ENCODE results near the gene CRACR2B.

Gene CRACR2B

GRCh38 chr11:849104-849824 is 21.5 kb downstream of the CRACR2B start:
- Histone ChIP-seq H2AFZ (no peak overlapping the region), H3K79me2 (no peaks in the 10 kb centered on the region), H3K9ac (no peak overlapping the region), H3K36me3 (ENCODE audit: control insufficient read depth, insufficient read depth, low read length) (no peaks in the 10 kb centered on the region), H3K4me3 (ENCODE audit: low read depth, low read length) (no peak overlapping the region), H3K4me2 (ENCODE audit: low read length) (no peak overlapping the region), H3K27me3 (ENCODE audit: control insufficient read depth, insufficient read depth, low read length) (no peaks in the 10 kb centered on the region), H3K27ac (no peak overlapping the region), H3K4me1 (no peaks in the 10 kb centered on the region), H3K9me3 (ENCODE audit: control insufficient read depth, low read length) (no peaks in the 10 kb centered on the region)
- no peak for TF ChIP-seq CTCF (IDR thresholded peaks at IDR 0.05)

GRCh38 chr11:849951-850774 is 22.4 kb downstream of the CRACR2B start:
- H3K4me2 ChIP-seq (ENCODE audit: low read length) = no peak overlapping the region
- no peak overlapping the region for H3K4me3 ChIP-seq (ENCODE audit: low read depth, low read length)
- H3K27me3 ChIP-seq (ENCODE audit: control insufficient read depth, insufficient read depth, low read length) = no peaks in the 10 kb centered on the region
- H3K9ac ChIP-seq = no peak overlapping the region
- H3K79me2 ChIP-seq = no peaks in the 10 kb centered on the region
- H3K36me3 ChIP-seq (ENCODE audit: control insufficient read depth, insufficient read depth, low read length) = no peaks in the 10 kb centered on the region
- H3K9me3 ChIP-seq (ENCODE audit: control insufficient read depth, low read length) = no peaks in the 10 kb centered on the region
- H2AFZ ChIP-seq = no peak overlapping the region
- H3K27ac ChIP-seq = no peak overlapping the region
- no peaks in the 10 kb centered on the region for H3K4me1 ChIP-seq
- no peak for TF ChIP-seq CTCF (IDR thresholded peaks at IDR 0.05)

- H3K27me3 ChIP-seq (ENCODE audit: control insufficient read depth, insufficient read depth, low read length) = no peaks in the 10 kb centered on the region
- no peak overlapping the region for H3K27ac ChIP-seq
- H3K9me3 ChIP-seq (ENCODE audit: control insufficient read depth, low read length) = no peaks in the 10 kb centered on the region
- H3K9ac ChIP-seq = no peak overlapping the region
- H3K4me1 ChIP-seq = no peaks in the 10 kb centered on the region
- H2AFZ ChIP-seq = no peak overlapping the region
- no peaks in the 10 kb centered on the region for H3K36me3 ChIP-seq (ENCODE audit: control insufficient read depth, insufficient read depth, low read length)
- no peaks in the 10 kb centered on the region for H3K79me2 ChIP-seq
- H3K4me3 ChIP-seq (ENCODE audit: low read depth, low read length) = no peak overlapping the region
- no peak overlapping the region for H3K4me2 ChIP-seq (ENCODE audit: low read length)
- TF ChIP-seq CTCF (IDR thresholded peaks at IDR 0.05) = no peak
Measured at GRCh38 chr11:850775-851763, 23.4 kb downstream of the CRACR2B start.

GRCh38 chr11:852762-853161 is 25.0 kb downstream of the CRACR2B start:
- Histone ChIP-seq H3K27me3 (ENCODE audit: control insufficient read depth, insufficient read depth, low read length) (no peaks in the 10 kb centered on the region), H3K36me3 (ENCODE audit: control insufficient read depth, insufficient read depth, low read length) (no peaks in the 10 kb centered on the region), H3K79me2 (no peaks in the 10 kb centered on the region), H3K4me2 (ENCODE audit: low read length) (no peak overlapping the region), H3K4me1 (no peaks in the 10 kb centered on the region), H3K9me3 (ENCODE audit: control insufficient read depth, low read length) (no peaks in the 10 kb centered on the region), H2AFZ (no peak overlapping the region), H3K4me3 (ENCODE audit: low read depth, low read length) (no peak overlapping the region), H3K27ac (no peak overlapping the region), H3K9ac (no peak overlapping the region)
- no peak for TF ChIP-seq CTCF (IDR thresholded peaks at IDR 0.05)

All from parathyroid adenoma (tissue), 2 donors.